GM23338 (cell line): Measurements from ENCODE around the gene ABCC3.

Source experiments
- EZH2 ChIP-seq: fragments of 200-600 bp; sonication (generic); IDR thresholded peaks from one replicate; pipeline ENCODE4 v1.8.0; 2017; ENCODE audit warnings: antibody characterized with exemption, mild to moderate bottlenecking, low read depth; ENCODE audit not compliant: unreplicated experiment
- EZH2phosphoT487 ChIP-seq: fragments of 200-600 bp; sonication (generic); IDR thresholded peaks from one replicate; pipeline ENCODE4 v1.8.1; 2018; ENCODE audit warnings: antibody characterized with exemption; ENCODE audit not compliant: unreplicated experiment
- POLR2AphosphoS5 ChIP-seq: IDR thresholded peaks from 2 replicates; pipeline ENCODE4 v1.6.1; 2016; ENCODE audit warnings: antibody characterized with exemption, low read depth
- TF ChIP-seq, protein P1 (sequence below): IDR thresholded peaks from one replicate; pipeline ENCODE4 v1.6.1; 2018; ENCODE audit warnings: antibody characterized with exemption; ENCODE audit not compliant: unreplicated experiment
- TF ChIP-seq, protein P2 (sequence below), 2 experiments: fragments of 200-600 bp in 1 of 2; sonication (generic) in 1 of 2; conservative IDR thresholded peaks; 2 replicates each; pipeline versions ENCODE4 v1.5.1 to v1.6.1; 2016 to 2017; ENCODE audit warnings: antibody characterized with exemption in 2 of 2, low read depth in 2 of 2, mild to moderate bottlenecking in 2 of 2, moderate library complexity in 1 of 2

DNA sequence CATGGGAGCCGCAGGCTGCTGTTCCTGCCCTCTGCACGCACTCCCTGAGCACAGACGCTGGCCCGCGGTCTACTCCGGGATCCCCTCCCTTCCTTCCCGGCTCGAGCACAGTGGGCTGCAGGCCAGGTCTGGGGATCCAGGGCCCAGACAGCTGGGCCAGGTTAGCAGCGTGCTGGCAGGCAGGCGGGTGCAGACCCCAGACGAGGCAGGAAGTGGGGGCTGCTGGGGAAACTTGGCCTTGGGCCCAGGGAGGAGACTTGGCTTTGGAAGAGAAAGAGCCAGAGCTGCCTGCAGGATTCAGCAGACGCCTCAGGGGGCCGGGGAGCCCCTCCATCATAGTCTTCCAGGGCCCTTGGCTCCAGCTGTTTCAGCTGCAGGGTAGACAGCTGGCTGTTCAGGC is 30.2 kb upstream of the ABCC3 start:
- TF ChIP-seq, protein P1, sequence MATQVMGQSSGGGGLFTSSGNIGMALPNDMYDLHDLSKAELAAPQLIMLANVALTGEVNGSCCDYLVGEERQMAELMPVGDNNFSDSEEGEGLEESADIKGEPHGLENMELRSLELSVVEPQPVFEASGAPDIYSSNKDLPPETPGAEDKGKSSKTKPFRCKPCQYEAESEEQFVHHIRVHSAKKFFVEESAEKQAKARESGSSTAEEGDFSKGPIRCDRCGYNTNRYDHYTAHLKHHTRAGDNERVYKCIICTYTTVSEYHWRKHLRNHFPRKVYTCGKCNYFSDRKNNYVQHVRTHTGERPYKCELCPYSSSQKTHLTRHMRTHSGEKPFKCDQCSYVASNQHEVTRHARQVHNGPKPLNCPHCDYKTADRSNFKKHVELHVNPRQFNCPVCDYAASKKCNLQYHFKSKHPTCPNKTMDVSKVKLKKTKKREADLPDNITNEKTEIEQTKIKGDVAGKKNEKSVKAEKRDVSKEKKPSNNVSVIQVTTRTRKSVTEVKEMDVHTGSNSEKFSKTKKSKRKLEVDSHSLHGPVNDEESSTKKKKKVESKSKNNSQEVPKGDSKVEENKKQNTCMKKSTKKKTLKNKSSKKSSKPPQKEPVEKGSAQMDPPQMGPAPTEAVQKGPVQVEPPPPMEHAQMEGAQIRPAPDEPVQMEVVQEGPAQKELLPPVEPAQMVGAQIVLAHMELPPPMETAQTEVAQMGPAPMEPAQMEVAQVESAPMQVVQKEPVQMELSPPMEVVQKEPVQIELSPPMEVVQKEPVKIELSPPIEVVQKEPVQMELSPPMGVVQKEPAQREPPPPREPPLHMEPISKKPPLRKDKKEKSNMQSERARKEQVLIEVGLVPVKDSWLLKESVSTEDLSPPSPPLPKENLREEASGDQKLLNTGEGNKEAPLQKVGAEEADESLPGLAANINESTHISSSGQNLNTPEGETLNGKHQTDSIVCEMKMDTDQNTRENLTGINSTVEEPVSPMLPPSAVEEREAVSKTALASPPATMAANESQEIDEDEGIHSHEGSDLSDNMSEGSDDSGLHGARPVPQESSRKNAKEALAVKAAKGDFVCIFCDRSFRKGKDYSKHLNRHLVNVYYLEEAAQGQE: no peak
- TF ChIP-seq, protein P2, sequence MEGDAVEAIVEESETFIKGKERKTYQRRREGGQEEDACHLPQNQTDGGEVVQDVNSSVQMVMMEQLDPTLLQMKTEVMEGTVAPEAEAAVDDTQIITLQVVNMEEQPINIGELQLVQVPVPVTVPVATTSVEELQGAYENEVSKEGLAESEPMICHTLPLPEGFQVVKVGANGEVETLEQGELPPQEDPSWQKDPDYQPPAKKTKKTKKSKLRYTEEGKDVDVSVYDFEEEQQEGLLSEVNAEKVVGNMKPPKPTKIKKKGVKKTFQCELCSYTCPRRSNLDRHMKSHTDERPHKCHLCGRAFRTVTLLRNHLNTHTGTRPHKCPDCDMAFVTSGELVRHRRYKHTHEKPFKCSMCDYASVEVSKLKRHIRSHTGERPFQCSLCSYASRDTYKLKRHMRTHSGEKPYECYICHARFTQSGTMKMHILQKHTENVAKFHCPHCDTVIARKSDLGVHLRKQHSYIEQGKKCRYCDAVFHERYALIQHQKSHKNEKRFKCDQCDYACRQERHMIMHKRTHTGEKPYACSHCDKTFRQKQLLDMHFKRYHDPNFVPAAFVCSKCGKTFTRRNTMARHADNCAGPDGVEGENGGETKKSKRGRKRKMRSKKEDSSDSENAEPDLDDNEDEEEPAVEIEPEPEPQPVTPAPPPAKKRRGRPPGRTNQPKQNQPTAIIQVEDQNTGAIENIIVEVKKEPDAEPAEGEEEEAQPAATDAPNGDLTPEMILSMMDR (conservative IDR thresholded peaks at IDR 0.05; ENCODE audit: low read depth in 2 of 2): no peak
- TF ChIP-seq EZH2phosphoT487: no peak
- TF ChIP-seq EZH2: no peak
- no peak for TF ChIP-seq POLR2AphosphoS5
